HG03342 (cell line): ENCODE data around the gene SEBOX.
"Not testable (repeated sequence)": the region's sequence is repeated elsewhere in the genome, so short reads cannot be mapped to it uniquely, and the experiment has no call there.

Experiments used
- ATAC-seq: cut with Tn5 transposase; IDR thresholded peaks from one replicate; pipeline ENCODE4 v1.9.1; 2021; ENCODE audit warnings: mild to moderate bottlenecking, moderate library complexity; ENCODE audit not compliant: unreplicated experiment

Gene SEBOX

DNA sequence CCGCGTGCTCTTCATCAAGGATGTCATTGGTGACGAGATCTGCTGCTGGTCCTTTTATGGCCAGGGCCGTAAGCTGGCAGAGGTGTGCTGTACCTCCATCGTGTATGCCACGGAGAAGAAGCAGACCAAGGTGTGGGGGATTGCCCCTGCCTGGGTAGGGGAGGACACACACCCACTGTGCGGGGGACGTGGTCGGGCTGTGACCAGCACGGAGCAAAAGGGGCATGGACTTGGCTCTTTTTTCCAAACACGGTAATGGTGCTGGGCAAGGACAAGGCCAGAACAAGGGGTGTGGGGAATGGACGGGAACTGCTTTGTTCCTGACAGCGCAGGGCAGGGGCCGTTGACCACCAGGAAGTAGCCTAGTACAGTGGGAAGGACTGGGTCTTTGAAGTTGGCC lies 22.7 kb downstream of the SEBOX start:
- ATAC-seq = no peak

- ATAC-seq = no peak
Measured at GRCh38 chr17:28341516-28341915, 23.5 kb downstream of the SEBOX start.

DNA sequence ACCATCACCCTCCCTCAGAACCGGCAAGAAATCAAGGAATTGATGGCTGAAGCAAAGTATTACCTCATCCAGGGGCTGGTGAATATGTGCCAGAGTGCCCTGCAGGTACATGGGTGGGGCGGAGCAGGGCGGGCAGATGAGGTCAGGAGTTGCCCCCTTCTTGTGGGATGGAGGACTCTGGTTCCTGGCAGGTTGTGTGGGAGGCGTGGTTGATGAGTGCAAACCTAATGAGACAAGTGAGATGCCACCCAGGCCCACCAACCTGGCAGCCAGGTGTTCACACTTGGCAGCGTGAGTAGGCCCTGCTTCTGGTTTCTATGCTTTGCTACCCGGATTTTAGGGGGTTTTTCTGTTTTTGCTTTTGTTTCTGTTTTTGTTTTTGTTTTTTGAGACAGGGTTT lies 24.6 kb downstream of the SEBOX start:
- no peak for ATAC-seq

- ATAC-seq = no peak
Measured at GRCh38 chr17:28339431-28339830, 25.6 kb downstream of the SEBOX start.

DNA sequence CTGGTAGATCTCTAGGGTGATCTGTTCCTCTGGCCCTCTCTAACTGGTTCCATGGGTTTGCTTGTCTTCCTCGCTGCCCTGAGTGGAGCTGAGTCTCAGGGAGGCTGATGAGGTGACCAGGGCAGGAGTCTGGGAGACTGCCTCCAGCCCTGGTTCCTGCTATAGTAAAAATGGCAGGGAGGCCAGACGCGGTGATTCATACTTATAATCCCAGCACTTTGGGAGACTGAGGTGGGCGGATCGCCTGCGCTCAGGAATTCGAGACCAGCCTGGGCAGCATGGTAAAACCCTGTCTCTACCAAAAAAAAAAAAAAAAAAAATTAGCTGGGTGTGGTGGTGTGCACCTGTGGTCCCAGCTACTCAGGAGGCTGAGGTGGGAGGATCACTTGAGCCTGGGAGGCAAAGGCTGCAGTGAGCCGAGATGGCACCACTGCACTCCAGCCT lies 26.2 kb downstream of the SEBOX start:
- not testable (repeated sequence) for ATAC-seq

DNA sequence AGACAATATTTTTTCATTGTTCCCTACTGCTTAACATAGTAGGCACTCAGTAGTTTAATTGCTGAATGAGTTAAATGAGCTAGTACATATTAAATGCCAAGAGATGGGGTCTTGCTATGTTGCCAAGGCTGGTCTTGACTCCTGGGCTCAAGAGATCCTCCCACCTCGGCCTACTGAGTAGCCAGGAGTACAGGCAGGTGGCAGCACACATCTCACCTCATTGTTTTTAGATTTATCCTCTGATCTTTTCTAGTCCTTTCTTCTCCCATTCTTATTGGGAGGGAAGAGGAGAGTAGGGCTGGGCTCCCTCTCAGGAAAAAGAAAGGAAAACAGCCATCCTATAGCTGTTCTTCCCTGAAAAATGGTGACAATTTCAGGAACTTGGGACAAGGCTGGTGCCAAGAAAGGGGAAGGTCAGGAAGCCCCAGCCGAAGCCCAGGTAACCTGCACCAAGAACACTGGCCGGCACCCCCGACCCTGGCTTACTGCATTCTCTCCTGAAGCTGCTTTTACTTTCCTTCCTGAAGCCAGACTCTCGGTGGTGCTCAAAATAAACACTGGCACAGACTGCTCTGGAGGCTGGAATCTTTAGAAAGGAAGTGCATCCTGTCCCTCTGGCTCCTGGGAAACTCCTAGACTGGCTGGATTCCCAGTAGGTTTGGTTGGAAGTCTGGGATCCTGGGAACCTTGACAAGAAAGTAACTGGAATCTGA lies 26.8 kb downstream of the SEBOX start:
- ATAC-seq = no peak

DNA sequence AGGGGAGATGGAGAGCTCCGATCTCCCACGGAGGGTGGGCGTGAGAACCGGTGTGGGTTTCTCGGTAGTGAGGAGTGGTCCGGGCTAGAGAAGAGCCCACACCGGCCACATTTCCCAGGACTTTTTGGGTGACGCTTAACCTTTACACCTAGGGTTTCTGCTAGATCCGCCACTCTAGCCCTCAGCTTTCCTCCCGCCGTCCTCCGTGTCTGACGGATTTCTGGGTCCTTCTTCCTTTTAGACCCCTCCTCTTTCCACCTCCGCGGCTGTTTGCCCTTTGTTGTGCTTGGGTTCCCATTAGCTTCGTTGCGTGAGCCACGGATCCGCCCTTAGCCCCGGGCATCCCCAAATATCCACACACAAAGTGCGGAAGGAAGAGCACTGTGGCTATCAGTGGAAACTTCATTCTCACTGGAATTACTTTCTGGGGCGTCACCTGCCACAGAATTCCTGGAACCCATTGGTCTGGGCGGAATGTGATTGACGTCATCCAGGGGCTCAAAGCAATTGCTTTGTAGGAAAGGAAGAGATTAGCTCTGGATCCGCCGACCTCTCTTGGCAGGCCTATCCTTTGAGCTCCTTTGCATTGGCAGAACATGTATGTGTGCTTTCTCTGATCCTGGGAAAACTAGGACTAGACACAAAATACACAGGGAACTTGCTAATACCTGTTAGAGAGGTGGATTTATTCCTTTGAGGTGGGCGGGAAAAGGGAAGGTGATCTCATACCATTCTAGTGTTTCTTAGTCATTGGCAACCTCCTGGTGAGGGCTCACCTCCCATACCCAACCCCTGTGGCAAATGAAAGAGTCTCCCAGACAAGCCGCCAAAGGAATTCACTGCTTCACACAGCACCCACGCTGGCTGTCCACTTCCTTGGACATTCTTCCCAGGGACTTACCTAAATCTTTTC lies 28.8 kb downstream of the SEBOX start:
- no peak for ATAC-seq

GRCh38 chr17:28335201-28335958 lies 29.6 kb downstream of the SEBOX start, which contains the start of the genes IFT20 and TNFAIP1:
Gene IFT20, minus strand, starts transcription at chr17:28335472. Its CDS starts 3,487 bp downstream, at chr17:28331985.
Gene TNFAIP1, plus strand, starts transcription at chr17:28335761. Its CDS starts 3,761 bp downstream, at chr17:28339522.
- ATAC-seq = peak; percentile 95

- ATAC-seq = no peak
Measured at GRCh38 chr17:28334666-28335200, 30.3 kb downstream of the SEBOX start.

DNA sequence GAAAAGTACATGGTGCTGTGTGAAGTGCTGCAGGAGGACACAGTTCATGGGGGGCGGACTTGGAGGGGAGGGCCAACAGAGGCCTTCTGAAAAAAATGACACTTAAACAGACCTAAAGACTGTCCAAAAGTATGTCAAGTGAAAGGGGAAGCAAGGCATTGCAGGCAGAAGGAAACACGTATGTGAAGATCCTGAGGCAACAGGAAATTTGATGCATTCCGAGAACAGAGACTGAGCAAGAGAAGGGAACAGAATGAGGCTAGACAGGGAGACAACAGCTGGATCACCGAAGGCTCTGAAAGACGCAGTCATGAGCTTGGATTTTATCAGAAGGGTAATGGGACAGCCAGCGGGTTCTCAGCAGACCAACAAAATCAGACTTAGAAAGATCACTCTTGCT lies 30.8 kb downstream of the SEBOX start:
- ATAC-seq = no peak

DNA sequence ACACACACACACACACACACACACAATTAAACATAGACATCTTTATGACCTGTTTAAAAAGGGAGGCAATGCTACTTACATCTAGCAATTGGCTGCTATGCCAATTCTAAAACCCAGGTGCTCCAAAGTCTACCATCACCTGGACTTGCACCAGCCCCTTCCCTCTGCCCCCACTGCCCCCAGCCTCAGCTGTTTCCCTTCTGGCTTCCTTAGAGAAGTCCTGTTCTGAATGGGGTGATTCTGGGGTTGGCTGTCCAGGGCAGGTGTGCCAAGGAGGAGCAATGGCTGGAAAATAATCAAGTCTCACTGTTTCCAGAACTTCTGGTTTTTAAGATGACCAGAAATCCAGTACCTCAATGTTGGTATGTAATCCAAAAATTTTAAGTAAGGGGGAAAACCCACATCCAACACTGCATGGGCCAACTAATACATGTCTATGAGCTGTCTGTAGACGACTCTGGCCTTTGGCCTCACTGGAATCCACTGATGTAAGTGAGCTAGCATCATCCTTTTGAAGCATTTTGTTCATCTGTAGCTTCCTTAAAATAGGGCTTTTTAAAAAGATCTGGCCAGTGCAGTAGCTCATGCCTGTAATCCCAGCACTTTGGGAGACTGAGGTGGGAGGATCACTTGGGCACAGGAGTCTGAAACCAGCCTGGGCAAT lies 31.8 kb downstream of the SEBOX start:
- ATAC-seq = no peak

DNA sequence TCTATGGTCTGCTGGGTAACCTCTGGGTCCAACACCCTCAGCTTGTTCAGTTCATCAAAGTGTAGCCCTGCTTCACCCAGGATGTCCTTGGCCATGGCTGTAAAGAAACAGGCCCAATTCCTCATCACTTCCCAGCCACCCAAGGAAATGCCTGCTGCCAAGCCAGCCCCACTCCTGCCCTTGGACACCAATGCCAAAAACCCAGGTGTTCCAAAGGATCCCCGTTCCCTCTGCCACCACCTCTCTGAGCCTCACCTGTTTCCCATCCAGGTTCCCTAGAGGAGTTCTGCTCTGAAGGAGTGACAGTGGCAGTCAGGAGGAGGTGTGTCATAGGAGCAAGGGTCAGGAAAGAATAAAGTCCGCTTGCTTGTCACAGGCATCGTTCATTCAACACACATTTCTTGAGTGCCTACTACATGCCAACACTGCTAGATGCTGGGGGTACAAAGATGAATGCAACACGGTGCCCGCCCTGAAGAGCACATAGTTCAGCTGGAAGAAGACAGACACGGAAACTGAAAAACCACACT lies 33.0 kb downstream of the SEBOX start:
- no peak for ATAC-seq

DNA sequence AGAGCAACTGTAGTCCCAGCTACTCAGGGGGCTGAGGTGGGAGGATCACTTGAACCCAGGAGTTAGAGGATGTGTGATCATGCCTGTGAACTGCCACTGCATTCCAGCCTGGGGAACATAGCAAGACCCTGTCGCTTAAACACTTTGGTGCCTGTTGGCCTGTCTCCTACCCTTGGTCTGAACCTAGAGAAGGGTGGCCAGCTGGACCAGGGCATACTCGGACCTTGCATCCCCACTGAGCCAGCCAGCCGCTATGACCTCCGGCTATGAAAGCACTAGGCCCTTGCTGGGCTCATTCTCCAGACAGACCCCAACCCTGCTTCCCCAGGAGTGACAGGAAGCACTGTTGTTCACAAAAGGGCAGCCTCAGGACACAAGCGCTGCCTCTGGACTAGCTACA lies 34.3 kb downstream of the SEBOX start:
- no peak for ATAC-seq

DNA sequence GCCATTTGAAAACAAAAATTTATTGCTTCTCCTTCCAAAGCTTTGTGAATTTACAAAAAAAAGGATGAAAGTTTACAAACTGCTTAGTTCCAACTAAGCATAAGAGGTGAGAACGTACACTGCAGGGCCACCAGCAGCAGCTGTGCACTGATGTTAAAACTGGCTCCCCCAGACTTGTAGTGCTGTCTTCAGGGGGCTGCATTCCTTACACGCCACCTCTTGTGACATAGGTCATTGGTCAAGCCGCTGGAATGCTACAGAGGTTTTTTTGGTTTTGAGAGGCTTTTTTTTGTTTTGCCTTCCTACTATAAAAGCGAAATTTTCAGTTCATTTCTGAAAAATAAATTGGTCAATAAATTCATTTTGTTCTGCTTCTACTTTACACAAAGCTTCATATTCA lies 36.7 kb downstream of the SEBOX start:
- ATAC-seq = no peak

GRCh38 chr17:28327709-28328108 lies 37.3 kb downstream of the SEBOX start:
- ATAC-seq = no peak

- no peak for ATAC-seq
Measured at GRCh38 chr17:28327031-28327607, 37.9 kb downstream of the SEBOX start.

- no peak for ATAC-seq
Measured at GRCh38 chr17:28326114-28326513, 38.9 kb downstream of the SEBOX start.

GRCh38 chr17:28325211-28325610 lies 39.8 kb downstream of the SEBOX start:
- ATAC-seq = no peak

DNA sequence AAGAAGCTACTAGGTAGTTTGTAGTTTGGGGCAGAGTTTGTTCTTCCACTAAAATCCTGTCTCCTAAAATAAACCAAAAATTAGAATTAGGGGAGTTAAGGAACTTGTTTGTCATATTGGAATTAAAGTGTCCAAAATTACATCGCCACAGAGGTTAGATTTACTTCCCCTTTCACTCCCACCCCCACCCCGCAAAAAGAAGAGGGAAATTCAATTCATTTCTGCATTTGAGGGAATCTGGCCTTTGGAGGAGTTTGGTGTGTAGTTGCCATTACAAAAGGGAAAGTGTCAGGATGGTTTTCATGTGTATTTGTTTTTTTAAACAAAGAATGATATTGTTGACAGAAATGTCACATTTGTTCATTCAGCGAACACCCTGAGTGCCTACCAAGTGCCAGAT lies 40.2 kb downstream of the SEBOX start:
- no peak for ATAC-seq

DNA sequence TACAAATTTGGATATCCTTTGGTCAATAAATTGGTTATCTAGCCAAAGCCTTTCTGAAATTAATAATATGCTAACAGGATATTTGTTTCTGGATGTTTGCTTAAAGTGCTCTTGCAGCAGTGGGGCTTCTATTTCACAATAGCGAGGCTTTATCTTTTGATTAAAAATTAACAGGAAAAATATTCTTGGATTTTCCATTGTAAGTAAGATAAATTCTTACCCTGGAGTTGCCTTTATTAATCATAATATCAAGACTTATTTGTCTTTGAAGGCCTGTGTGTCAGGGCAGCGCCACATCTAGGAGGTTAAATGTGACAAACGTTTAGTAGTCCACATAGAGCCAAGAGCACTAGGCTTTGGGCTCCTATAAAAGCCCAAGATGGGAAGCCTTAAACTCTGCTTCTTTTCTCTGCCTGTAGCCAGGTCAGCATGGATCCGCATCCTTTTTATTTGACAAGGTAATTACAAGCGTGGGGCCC lies 40.7 kb downstream of the SEBOX start:
- no peak for ATAC-seq
